ENCODE results near the gene TACC2. TPM values are rescaled to one million over a fixed set of nuclear protein-coding genes. Genes with fewer than 3 reads are reported as not detected.
"Not testable (repeated sequence)": the region's sequence is repeated elsewhere in the genome, so short reads cannot be mapped to it uniquely, and the experiment has no call there.

TACC2 gene
- total RNA-seq, 2 experiments from 2014 or later, result not detected

DNA sequence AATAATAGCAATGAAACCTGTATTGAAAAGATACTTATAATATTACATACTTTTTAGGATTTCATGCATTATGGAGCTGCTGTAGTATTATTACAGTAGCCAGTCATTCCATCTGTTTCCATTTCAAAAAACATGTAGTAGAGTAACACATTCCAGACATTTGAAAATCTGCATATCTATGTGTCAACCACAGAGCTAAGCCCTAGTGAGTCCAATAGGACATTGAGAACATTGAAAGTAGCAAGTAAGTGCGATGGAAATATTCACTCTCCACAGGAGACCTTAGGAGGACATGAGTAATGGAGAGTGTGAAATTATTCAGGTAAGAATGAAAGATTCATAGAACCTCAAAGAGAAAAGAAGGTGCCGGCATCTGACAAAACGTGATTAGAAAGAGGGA is 29.3 kb upstream of the TACC2 start:
- H3K4me1 Mint-ChIP-seq (ENCODE audit: low read depth), result no peaks in the 10 kb centered on the region
- no peaks in the 10 kb centered on the region for H3K27me3 Mint-ChIP-seq
- ChIA-PET CTCF (no interaction called here), POLR2A (no interaction called here)
- H3K27ac ChIP-seq (ENCODE audit: low read depth in 1 of 2, low read length in 2 of 2), result no peak overlapping the region
- peaks cover 74% of the 10 kb centered on the region for H3K36me3 Mint-ChIP-seq (ENCODE audit: low read depth)
- H3K36me3 ChIP-seq (ENCODE audit: insufficient read depth, low read length), result peaks cover 36% of the 10 kb centered on the region
- no peak for ATAC-seq (ENCODE audit: poor library complexity)
- no peak for DNase-seq
- TF ChIP-seq, protein P1, sequence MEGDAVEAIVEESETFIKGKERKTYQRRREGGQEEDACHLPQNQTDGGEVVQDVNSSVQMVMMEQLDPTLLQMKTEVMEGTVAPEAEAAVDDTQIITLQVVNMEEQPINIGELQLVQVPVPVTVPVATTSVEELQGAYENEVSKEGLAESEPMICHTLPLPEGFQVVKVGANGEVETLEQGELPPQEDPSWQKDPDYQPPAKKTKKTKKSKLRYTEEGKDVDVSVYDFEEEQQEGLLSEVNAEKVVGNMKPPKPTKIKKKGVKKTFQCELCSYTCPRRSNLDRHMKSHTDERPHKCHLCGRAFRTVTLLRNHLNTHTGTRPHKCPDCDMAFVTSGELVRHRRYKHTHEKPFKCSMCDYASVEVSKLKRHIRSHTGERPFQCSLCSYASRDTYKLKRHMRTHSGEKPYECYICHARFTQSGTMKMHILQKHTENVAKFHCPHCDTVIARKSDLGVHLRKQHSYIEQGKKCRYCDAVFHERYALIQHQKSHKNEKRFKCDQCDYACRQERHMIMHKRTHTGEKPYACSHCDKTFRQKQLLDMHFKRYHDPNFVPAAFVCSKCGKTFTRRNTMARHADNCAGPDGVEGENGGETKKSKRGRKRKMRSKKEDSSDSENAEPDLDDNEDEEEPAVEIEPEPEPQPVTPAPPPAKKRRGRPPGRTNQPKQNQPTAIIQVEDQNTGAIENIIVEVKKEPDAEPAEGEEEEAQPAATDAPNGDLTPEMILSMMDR (IDR thresholded peaks at IDR 0.05), result no peak
- H3K9me3 ChIP-seq (ENCODE audit: control insufficient read depth in 1 of 2, insufficient read depth in 1 of 2, low read length in 2 of 2), result no peaks in the 10 kb centered on the region
- H3K4me3 ChIP-seq (ENCODE audit: low read length), result no peak overlapping the region
- no peaks in the 10 kb centered on the region for H3K27me3 ChIP-seq (ENCODE audit: control insufficient read depth in 1 of 2, insufficient read depth in 2 of 2, low read length in 2 of 2)
- H3K9me3 Mint-ChIP-seq, result no peaks in the 10 kb centered on the region
- H3K4me3 Mint-ChIP-seq, result no peak overlapping the region
- intact Hi-C loops (cut with DNase I, micrococcal nuclease), result no loop called here
- no peak overlapping the region for H3K27ac Mint-ChIP-seq
- H3K4me1 ChIP-seq (ENCODE audit: insufficient read depth, low read length), result no peaks in the 10 kb centered on the region

DNA sequence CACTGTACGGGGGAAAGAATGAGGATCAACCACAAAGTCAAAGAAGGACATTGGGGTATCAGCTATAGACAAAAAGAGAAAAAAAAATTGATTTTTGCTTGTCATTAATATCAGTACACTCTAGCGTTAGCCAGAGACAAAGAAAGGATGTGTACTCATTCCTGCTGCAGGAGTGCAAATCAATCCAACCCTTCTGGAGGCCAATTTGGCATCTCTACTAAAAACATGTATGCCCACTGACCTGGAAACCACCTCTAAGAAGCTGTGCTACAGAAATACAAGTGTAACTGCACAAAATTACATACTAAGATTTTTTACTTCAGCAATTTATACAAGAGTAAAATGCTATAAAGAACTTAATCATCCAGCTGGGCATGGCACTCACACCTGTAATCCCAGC is 27.5 kb upstream of the TACC2 start:
- no peak for DNase-seq
- Mint-ChIP-seq H3K4me1 (ENCODE audit: low read depth) (no peaks in the 10 kb centered on the region), H3K4me3 (no peak overlapping the region), H3K9me3 (no peaks in the 10 kb centered on the region), H3K27ac (no peak overlapping the region), H3K36me3 (ENCODE audit: low read depth) (peaks cover 76% of the 10 kb centered on the region), H3K27me3 (no peaks in the 10 kb centered on the region)
- CTCF ChIA-PET, result no interaction called here
- Histone ChIP-seq H3K4me1 (ENCODE audit: insufficient read depth, low read length) (no peaks in the 10 kb centered on the region), H3K9me3 (ENCODE audit: control insufficient read depth in 1 of 2, insufficient read depth in 1 of 2, low read length in 2 of 2) (no peaks in the 10 kb centered on the region), H3K36me3 (ENCODE audit: insufficient read depth, low read length) (peaks cover 49% of the 10 kb centered on the region), H3K27ac (ENCODE audit: low read depth in 1 of 2, low read length in 2 of 2) (no peak overlapping the region), H3K27me3 (ENCODE audit: control insufficient read depth in 1 of 2, insufficient read depth in 2 of 2, low read length in 2 of 2) (no peaks in the 10 kb centered on the region), H3K4me3 (ENCODE audit: low read length) (no peak overlapping the region)
- ATAC-seq (ENCODE audit: poor library complexity), result no peak
- POLR2A ChIA-PET, result no interaction called here
- TF ChIP-seq, protein P1 (IDR thresholded peaks at IDR 0.05), result no peak
- intact Hi-C loops (cut with DNase I, micrococcal nuclease), result no loop called here

GRCh38 chr10:121965996-121966395 is 23.0 kb upstream of the TACC2 start:
- no peaks in the 10 kb centered on the region for H3K27me3 ChIP-seq (ENCODE audit: control insufficient read depth in 1 of 2, insufficient read depth in 2 of 2, low read length in 2 of 2)
- Mint-ChIP-seq H3K36me3 (ENCODE audit: low read depth) (peaks cover 82% of the 10 kb centered on the region), H3K27me3 (no peaks in the 10 kb centered on the region), H3K27ac (no peak overlapping the region), H3K4me3 (no peak overlapping the region), H3K4me1 (ENCODE audit: low read depth) (no peaks in the 10 kb centered on the region), H3K9me3 (no peaks in the 10 kb centered on the region)
- H3K4me1 ChIP-seq (ENCODE audit: insufficient read depth, low read length), result no peaks in the 10 kb centered on the region
- intact Hi-C loops (cut with DNase I, micrococcal nuclease), result no loop called here
- ChIA-PET CTCF (no interaction called here), POLR2A (no interaction called here)
- DNase-seq, result no peak
- no peak overlapping the region for H3K27ac ChIP-seq (ENCODE audit: low read depth in 1 of 2, low read length in 2 of 2)
- H3K9me3 ChIP-seq (ENCODE audit: control insufficient read depth in 1 of 2, insufficient read depth in 1 of 2, low read length in 2 of 2), result no peaks in the 10 kb centered on the region
- no peak overlapping the region for H3K4me3 ChIP-seq (ENCODE audit: low read length)
- ATAC-seq (ENCODE audit: poor library complexity), result no peak
- H3K36me3 ChIP-seq (ENCODE audit: insufficient read depth, low read length), result peaks cover 64% of the 10 kb centered on the region
- TF ChIP-seq, protein P1 (IDR thresholded peaks at IDR 0.05), result no peak

GRCh38 chr10:121969086-121969485 is 19.9 kb upstream of the TACC2 start:
- DNase-seq; H3K27ac Mint-ChIP-seq; POLR2A ChIA-PET; ATAC-seq (ENCODE audit: poor library complexity); CTCF ChIA-PET; H3K27me3 ChIP-seq (ENCODE audit: control insufficient read depth in 1 of 2, insufficient read depth in 2 of 2, low read length in 2 of 2); intact Hi-C loops (cut with DNase I, micrococcal nuclease); H3K4me3 ChIP-seq (ENCODE audit: low read length); H3K27ac ChIP-seq (ENCODE audit: low read depth in 1 of 2, low read length in 2 of 2); H3K9me3 ChIP-seq (ENCODE audit: control insufficient read depth in 1 of 2, insufficient read depth in 1 of 2, low read length in 2 of 2); H3K4me3 Mint-ChIP-seq; H3K27me3 Mint-ChIP-seq; H3K9me3 Mint-ChIP-seq: not testable (repeated sequence)
- Histone ChIP-seq H3K36me3 (ENCODE audit: insufficient read depth, low read length) (peaks cover 61% of the 10 kb centered on the region), H3K4me1 (ENCODE audit: insufficient read depth, low read length) (peaks cover 11% of the 10 kb centered on the region)
- peaks cover 80% of the 10 kb centered on the region for H3K36me3 Mint-ChIP-seq (ENCODE audit: low read depth)
- H3K4me1 Mint-ChIP-seq (ENCODE audit: low read depth), result peaks cover 16% of the 10 kb centered on the region
